Measurements from ENCODE around the gene DDX47.

DNA sequence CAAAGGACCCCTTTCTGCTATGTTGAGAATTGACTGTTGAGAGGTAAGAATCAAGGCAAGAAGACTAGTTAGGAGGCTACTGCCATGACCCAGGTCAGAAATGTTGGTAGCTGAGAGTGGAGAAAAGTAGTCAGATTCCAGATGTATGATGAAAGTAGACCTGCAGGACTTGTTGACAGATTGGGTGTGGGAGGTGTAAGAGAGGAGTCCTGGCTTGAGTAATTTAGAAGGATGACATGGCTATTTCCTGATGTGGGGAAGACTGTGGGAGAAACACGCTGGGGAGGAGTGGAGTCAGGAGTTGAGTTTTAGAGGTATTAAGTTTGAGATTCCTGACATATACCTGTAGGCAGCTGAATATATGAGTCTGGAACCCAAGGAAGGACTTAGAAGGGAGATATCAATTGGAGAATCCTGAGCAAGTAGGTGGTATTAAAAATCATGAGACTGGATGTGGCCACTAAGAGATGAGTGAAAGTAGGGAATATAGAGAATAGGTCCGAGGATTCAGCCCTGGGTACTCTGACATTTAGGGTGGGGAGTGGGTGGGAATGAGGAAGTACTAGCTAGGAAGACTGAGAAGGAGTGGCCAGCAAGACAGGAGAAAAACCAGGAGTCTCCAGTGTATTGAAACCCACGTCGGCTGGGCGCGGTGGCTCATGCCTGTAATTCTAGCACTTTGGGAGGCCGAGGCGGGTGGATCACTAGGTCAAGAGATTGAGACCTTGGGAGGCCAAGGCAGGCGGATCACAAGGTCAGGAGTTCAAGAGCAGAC, 12.6 kb upstream of the DDX47 start:
- TF ChIP-seq, protein P1, sequence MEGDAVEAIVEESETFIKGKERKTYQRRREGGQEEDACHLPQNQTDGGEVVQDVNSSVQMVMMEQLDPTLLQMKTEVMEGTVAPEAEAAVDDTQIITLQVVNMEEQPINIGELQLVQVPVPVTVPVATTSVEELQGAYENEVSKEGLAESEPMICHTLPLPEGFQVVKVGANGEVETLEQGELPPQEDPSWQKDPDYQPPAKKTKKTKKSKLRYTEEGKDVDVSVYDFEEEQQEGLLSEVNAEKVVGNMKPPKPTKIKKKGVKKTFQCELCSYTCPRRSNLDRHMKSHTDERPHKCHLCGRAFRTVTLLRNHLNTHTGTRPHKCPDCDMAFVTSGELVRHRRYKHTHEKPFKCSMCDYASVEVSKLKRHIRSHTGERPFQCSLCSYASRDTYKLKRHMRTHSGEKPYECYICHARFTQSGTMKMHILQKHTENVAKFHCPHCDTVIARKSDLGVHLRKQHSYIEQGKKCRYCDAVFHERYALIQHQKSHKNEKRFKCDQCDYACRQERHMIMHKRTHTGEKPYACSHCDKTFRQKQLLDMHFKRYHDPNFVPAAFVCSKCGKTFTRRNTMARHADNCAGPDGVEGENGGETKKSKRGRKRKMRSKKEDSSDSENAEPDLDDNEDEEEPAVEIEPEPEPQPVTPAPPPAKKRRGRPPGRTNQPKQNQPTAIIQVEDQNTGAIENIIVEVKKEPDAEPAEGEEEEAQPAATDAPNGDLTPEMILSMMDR (conservative IDR thresholded peaks at IDR 0.05), result no peak
- TF ChIP-seq ZFX (IDR thresholded peaks at IDR 0.05), result no peak
